ENCODE data around the gene TMED5.

GRCh38 chr1:93150729-93151128 lies 29.5 kb downstream of the TMED5 start:
- TF ChIP-seq, protein P1, sequence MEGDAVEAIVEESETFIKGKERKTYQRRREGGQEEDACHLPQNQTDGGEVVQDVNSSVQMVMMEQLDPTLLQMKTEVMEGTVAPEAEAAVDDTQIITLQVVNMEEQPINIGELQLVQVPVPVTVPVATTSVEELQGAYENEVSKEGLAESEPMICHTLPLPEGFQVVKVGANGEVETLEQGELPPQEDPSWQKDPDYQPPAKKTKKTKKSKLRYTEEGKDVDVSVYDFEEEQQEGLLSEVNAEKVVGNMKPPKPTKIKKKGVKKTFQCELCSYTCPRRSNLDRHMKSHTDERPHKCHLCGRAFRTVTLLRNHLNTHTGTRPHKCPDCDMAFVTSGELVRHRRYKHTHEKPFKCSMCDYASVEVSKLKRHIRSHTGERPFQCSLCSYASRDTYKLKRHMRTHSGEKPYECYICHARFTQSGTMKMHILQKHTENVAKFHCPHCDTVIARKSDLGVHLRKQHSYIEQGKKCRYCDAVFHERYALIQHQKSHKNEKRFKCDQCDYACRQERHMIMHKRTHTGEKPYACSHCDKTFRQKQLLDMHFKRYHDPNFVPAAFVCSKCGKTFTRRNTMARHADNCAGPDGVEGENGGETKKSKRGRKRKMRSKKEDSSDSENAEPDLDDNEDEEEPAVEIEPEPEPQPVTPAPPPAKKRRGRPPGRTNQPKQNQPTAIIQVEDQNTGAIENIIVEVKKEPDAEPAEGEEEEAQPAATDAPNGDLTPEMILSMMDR (IDR thresholded peaks at IDR 0.05) = no peak
- TF ChIP-seq POLR2A (IDR thresholded peaks at IDR 0.05) = no peak

Data from esophagus squamous epithelium (tissue), 4 donors.